Retina (tissue), 1 donor: Measurements from ENCODE around the gene SHISA5.
A peak's percentile ranks its signal among the peaks of the same experiment; 100 is the strongest.
"Not testable (repeated sequence)": the region's sequence is repeated elsewhere in the genome, so short reads cannot be mapped to it uniquely, and the experiment has no call there.

Source experiments
- DNase-seq: peaks from one replicate; pipeline ENCODE4 v3.0.0-alpha.2; 2016

SHISA5 gene

GRCh38 chr3:48518638-48519276, 14.8 kb upstream of the SHISA5 start:
- no peak for DNase-seq

GRCh38 chr3:48518069-48518468, 14.1 kb upstream of the SHISA5 start:
- no peak for DNase-seq

GRCh38 chr3:48516571-48516970, 12.6 kb upstream of the SHISA5 start:
- no peak for DNase-seq

- DNase-seq = no peak
These were observed 10.7 kb upstream of the SHISA5 start for GRCh38 chr3:48514431-48515227.

GRCh38 chr3:48511551-48511950, 7.6 kb upstream of the SHISA5 start:
- no peak for DNase-seq

GRCh38 chr3:48507256-48508061, 3.5 kb upstream of the SHISA5 start:
- DNase-seq = peak; percentile 24

GRCh38 chr3:48505968-48506504, 2.1 kb upstream of the SHISA5 start:
- no peak for DNase-seq

GRCh38 chr3:48505146-48505545, 1.2 kb upstream of the SHISA5 start:
- DNase-seq = no peak

GRCh38 chr3:48503401-48504050, 448 bp downstream of the SHISA5 start:
- peak; percentile 59 for DNase-seq

GRCh38 chr3:48502728-48503168, 1.2 kb downstream of the SHISA5 start:
- peak; percentile 20 for DNase-seq

- DNase-seq = no peak
These were observed 1.9 kb downstream of the SHISA5 start for GRCh38 chr3:48502121-48502520.

- no peak for DNase-seq
These were observed 2.8 kb downstream of the SHISA5 start for GRCh38 chr3:48501196-48501595.

- DNase-seq = no peak
These were observed 3.3 kb downstream of the SHISA5 start for GRCh38 chr3:48500656-48501055.

- DNase-seq = no peak
These were observed 10.8 kb downstream of the SHISA5 start for GRCh38 chr3:48493203-48493501.

GRCh38 chr3:48492461-48493202, 11.3 kb downstream of the SHISA5 start:
- DNase-seq = no peak

- no peak for DNase-seq
These were observed 17.0 kb downstream of the SHISA5 start for GRCh38 chr3:48486952-48487351.

GRCh38 chr3:48482822-48483221, 21.2 kb downstream of the SHISA5 start:
- not testable (repeated sequence) for DNase-seq

GRCh38 chr3:48480891-48481290, 23.1 kb downstream of the SHISA5 start:
- DNase-seq = not testable (repeated sequence)

GRCh38 chr3:48478626-48479555, 25.1 kb downstream of the SHISA5 start:
- no peak for DNase-seq

GRCh38 chr3:48477959-48478520, 25.9 kb downstream of the SHISA5 start:
- DNase-seq = no peak
